ENCODE data around the gene ABCC10.
"Not testable (repeated sequence)": the region's sequence is repeated elsewhere in the genome, so short reads cannot be mapped to it uniquely, and the experiment has no call there.

- not testable (repeated sequence) for TF ChIP-seq CTCF, POLR2A (IDR thresholded peaks at IDR 0.05)
Observed at GRCh38 chr6:43415275-43415674, 12.1 kb upstream of the ABCC10 start.

Measured in esophagus squamous epithelium (tissue), 4 donors.